Common myeloid progenitor, CD34-positive (primary cell): ENCODE results near the gene PLXNA4. TPM values are rescaled to one million over a fixed set of nuclear protein-coding genes. Genes with fewer than 3 reads are reported as not detected.
A peak's percentile ranks its signal among the peaks of the same experiment; 100 is the strongest.

ENCODE experiments used
- CTCF ChIA-PET: fragments of 350-600 bp; sonication (Branson Sonifier 250); formaldehyde crosslinking; loops from one replicate; lab custom pipeline; 2021; ENCODE audit warnings: antibody characterized with exemption; lab: Charles Lee
- POLR2A ChIA-PET: fragments of 350-600 bp; sonication (Branson Sonifier 250); formaldehyde crosslinking; loops from one replicate; lab custom pipeline; 2021; ENCODE audit warnings: antibody characterized with exemption; lab: Charles Lee
- DNase-seq, 3 donors: peaks; one replicate each; pipeline versions ENCODE4 v3.0.0 to v3.0.0-alpha.2; 2013
- H3K27ac ChIP-seq, 2 experiments: 1 replicate in 1 of 2; 2 replicates in 1 of 2; pipeline ENCODE4 v1.7.0; 2013; ENCODE audit warnings: inconsistent platforms in 2 of 2, low read length in 2 of 2, mild to moderate bottlenecking in 2 of 2, low read depth in 1 of 2, moderate library complexity in 1 of 2; ENCODE audit not compliant: severe bottlenecking in 2 of 2, insufficient read depth in 1 of 2, poor library complexity in 1 of 2
- H3K27me3 ChIP-seq, 5 experiments: replicated peaks in 2 of 5; 1 replicate in 3 of 5; 2 replicates in 2 of 5; pipeline versions ENCODE4 v1.6.1 to v1.7.0; 2013; ENCODE audit warnings: low read length in 4 of 5, mild to moderate bottlenecking in 2 of 5, moderate library complexity in 2 of 5, inconsistent platforms in 1 of 5; ENCODE audit not compliant: insufficient read depth in 5 of 5, control insufficient read depth in 4 of 5
- H3K36me3 ChIP-seq, 4 experiments: 1 replicate in 2 of 4; 2 replicates in 2 of 4; pipeline versions ENCODE4 v1.6.1 to v1.7.0; 2013; ENCODE audit warnings: low read length in 3 of 4, control low read depth in 1 of 4, mild to moderate bottlenecking in 1 of 4; ENCODE audit not compliant: control insufficient read depth in 4 of 4, insufficient read depth in 4 of 4
- H3K4me1 ChIP-seq, 4 experiments: 1 replicate in 3 of 4; 2 replicates in 1 of 4; pipeline versions ENCODE4 v1.6.1 to v1.7.1; 2013; ENCODE audit warnings: low read length in 3 of 4, mild to moderate bottlenecking in 3 of 4, control low read depth in 1 of 4, inconsistent platforms in 1 of 4, moderate library complexity in 1 of 4; ENCODE audit not compliant: control insufficient read depth in 4 of 4, insufficient read depth in 4 of 4; ENCODE audit errors: control extremely low read depth in 1 of 4
- H3K4me3 ChIP-seq, 7 experiments: 1 replicate in 4 of 7; 2 replicates in 3 of 7; pipeline versions ENCODE4 v1.5.1 to v1.7.0; 2013; ENCODE audit warnings: mild to moderate bottlenecking in 7 of 7, low read length in 6 of 7, moderate library complexity in 6 of 7, inconsistent platforms in 2 of 7, low read depth in 2 of 7, control low read depth in 1 of 7; ENCODE audit not compliant: insufficient read depth in 4 of 7, control insufficient read depth in 1 of 7; ENCODE audit errors: extremely low read depth in 1 of 7
- H3K9me3 ChIP-seq, 5 experiments: 1 replicate in 4 of 5; 2 replicates in 1 of 5; pipeline versions ENCODE4 v1.6.1 to v1.7.1; 2013; ENCODE audit warnings: low read length in 4 of 5, mild to moderate bottlenecking in 2 of 5, inconsistent platforms in 1 of 5, low read depth in 1 of 5, moderate library complexity in 1 of 5; ENCODE audit not compliant: control insufficient read depth in 4 of 5, insufficient read depth in 2 of 5; ENCODE audit errors: control extremely low read depth in 1 of 5
- WGBS: methylation state at CpG from one replicate; pipeline ENCODE4 v1.1.5; 2013; ENCODE audit not compliant: insufficient coverage; 5-methylcytosine and 5-hydroxymethylcytosine counted together
- polyA plus RNA-seq: library from polyadenylated mRNA; unstranded; fragments of 120-200 nt; gene quantifications from one replicate; pipeline ENCODE4 v1.2.1, GENCODE V29; 2013

Gene PLXNA4
- polyA plus RNA-seq, result 0.07 TPM

- H3K4me1 ChIP-seq, result peaks cover 0 to 23% (median 23%) of the 10 kb centered on the region in 4 experiments
- H3K9me3 ChIP-seq, result no peaks in the 10 kb centered on the region
- H3K27ac ChIP-seq, result no peak within 1 kb of the TSS
- ChIA-PET POLR2A (no interaction called here), CTCF (interaction anchor here (1.0 to 4.8 kb wide), 3 partner anchors 15 to 256 kb away, joined by 3 to 38 read pairs (median 3); no protein-coding TSS in a partner anchor)
- 2% methylated on average over 52 of the region's 67 CpGs for WGBS
- no peaks in the 10 kb centered on the region for H3K36me3 ChIP-seq
- H3K4me3 ChIP-seq, result peak within 1 kb of the TSS; percentile 4 to 69 (median 55)
- DNase-seq, result peak in 2 of 3 donors; percentile 34 to 41
- peaks cover 11 to 77% (median 55%) of the 10 kb centered on the region in 5 experiments for H3K27me3 ChIP-seq
These were observed at the start of gene PLXNA4 for GRCh38 chr7:132575982-132576720. Gene PLXNA4, minus strand, starts transcription at chr7:132576470. Its CDS starts 67,777 bp downstream, at chr7:132508693.

- no peak overlapping the region for H3K4me3 ChIP-seq
- ChIA-PET CTCF (no interaction called here), POLR2A (no interaction called here)
- H3K27me3 ChIP-seq, result no peaks in the 10 kb centered on the region
- H3K36me3 ChIP-seq, result no peaks in the 10 kb centered on the region
- 100% methylated on average over 1 of the region's 2 CpGs for WGBS
- H3K9me3 ChIP-seq, result no peaks in the 10 kb centered on the region
- H3K27ac ChIP-seq, result no peak overlapping the region
- no peak for DNase-seq
- peaks cover 0 to 3% (median 0%) of the 10 kb centered on the region in 4 experiments for H3K4me1 ChIP-seq
These were observed 49.4 kb upstream of the PLXNA4 start for GRCh38 chr7:132625651-132626050.

GRCh38 chr7:132622081-132622480 is 45.8 kb upstream of the PLXNA4 start:
- H3K9me3 ChIP-seq, result no peaks in the 10 kb centered on the region
- H3K4me3 ChIP-seq, result no peak overlapping the region
- DNase-seq, result no peak
- H3K27me3 ChIP-seq, result no peaks in the 10 kb centered on the region
- H3K4me1 ChIP-seq, result no peaks in the 10 kb centered on the region
- H3K36me3 ChIP-seq, result no peaks in the 10 kb centered on the region
- no peak overlapping the region for H3K27ac ChIP-seq
- CTCF ChIA-PET, result no interaction called here
- whole genome bisulfite sequencing, result 100% methylated on average over 1 of the region's 4 CpGs
- POLR2A ChIA-PET, result no interaction called here

GRCh38 chr7:132619967-132620366 is 43.7 kb upstream of the PLXNA4 start:
- Histone ChIP-seq H3K36me3 (no peaks in the 10 kb centered on the region), H3K27me3 (no peaks in the 10 kb centered on the region), H3K9me3 (no peaks in the 10 kb centered on the region), H3K27ac (no peak overlapping the region), H3K4me1 (peaks cover 0 to 2% (median under 1%) of the 10 kb centered on the region in 4 experiments), H3K4me3 (no peak overlapping the region)
- DNase-seq, result no peak
- WGBS, result 97% methylated on average over 4 of the region's 6 CpGs
- POLR2A ChIA-PET, result no interaction called here
- CTCF ChIA-PET, result no interaction called here

GRCh38 chr7:132618956-132619305 is 42.7 kb upstream of the PLXNA4 start:
- H3K9me3 ChIP-seq, result no peaks in the 10 kb centered on the region
- no peak for DNase-seq
- no peaks in the 10 kb centered on the region for H3K27me3 ChIP-seq
- H3K27ac ChIP-seq, result no peak overlapping the region
- H3K4me3 ChIP-seq, result no peak overlapping the region
- CTCF ChIA-PET, result no interaction called here
- no peaks in the 10 kb centered on the region for H3K36me3 ChIP-seq
- WGBS, result 80% methylated on average over 1 of the region's 2 CpGs
- H3K4me1 ChIP-seq, result peaks cover 3 to 13% (median 8%) of the 10 kb centered on the region in 4 experiments
- POLR2A ChIA-PET, result no interaction called here

GRCh38 chr7:132618271-132618955 is 42.1 kb upstream of the PLXNA4 start:
- peaks cover 3 to 13% (median 8%) of the 10 kb centered on the region in 4 experiments for H3K4me1 ChIP-seq
- DNase-seq, result no peak
- H3K4me3 ChIP-seq, result no peak overlapping the region
- ChIA-PET POLR2A (no interaction called here), CTCF (no interaction called here)
- no peaks in the 10 kb centered on the region for H3K9me3 ChIP-seq
- H3K27me3 ChIP-seq, result no peaks in the 10 kb centered on the region
- H3K27ac ChIP-seq, result no peak overlapping the region
- 100% methylated on average over 1 of the region's 2 CpGs for WGBS
- H3K36me3 ChIP-seq, result no peaks in the 10 kb centered on the region
